GM18868 (cell line): ENCODE measurements around the gene RITA1.
A peak's percentile ranks its signal among the peaks of the same experiment; 100 is the strongest.
"Not testable (repeated sequence)": the region's sequence is repeated elsewhere in the genome, so short reads cannot be mapped to it uniquely, and the experiment has no call there.

Experiments used
- ATAC-seq: cut with Tn5 transposase; IDR thresholded peaks from one replicate; pipeline ENCODE4 v1.9.1; 2021; ENCODE audit warnings: mild to moderate bottlenecking, moderate library complexity; ENCODE audit not compliant: unreplicated experiment

The RITA1 gene, protein sequence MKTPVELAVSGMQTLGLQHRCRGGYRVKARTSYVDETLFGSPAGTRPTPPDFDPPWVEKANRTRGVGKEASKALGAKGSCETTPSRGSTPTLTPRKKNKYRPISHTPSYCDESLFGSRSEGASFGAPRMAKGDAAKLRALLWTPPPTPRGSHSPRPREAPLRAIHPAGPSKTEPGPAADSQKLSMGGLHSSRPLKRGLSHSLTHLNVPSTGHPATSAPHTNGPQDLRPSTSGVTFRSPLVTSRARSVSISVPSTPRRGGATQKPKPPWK

DNA sequence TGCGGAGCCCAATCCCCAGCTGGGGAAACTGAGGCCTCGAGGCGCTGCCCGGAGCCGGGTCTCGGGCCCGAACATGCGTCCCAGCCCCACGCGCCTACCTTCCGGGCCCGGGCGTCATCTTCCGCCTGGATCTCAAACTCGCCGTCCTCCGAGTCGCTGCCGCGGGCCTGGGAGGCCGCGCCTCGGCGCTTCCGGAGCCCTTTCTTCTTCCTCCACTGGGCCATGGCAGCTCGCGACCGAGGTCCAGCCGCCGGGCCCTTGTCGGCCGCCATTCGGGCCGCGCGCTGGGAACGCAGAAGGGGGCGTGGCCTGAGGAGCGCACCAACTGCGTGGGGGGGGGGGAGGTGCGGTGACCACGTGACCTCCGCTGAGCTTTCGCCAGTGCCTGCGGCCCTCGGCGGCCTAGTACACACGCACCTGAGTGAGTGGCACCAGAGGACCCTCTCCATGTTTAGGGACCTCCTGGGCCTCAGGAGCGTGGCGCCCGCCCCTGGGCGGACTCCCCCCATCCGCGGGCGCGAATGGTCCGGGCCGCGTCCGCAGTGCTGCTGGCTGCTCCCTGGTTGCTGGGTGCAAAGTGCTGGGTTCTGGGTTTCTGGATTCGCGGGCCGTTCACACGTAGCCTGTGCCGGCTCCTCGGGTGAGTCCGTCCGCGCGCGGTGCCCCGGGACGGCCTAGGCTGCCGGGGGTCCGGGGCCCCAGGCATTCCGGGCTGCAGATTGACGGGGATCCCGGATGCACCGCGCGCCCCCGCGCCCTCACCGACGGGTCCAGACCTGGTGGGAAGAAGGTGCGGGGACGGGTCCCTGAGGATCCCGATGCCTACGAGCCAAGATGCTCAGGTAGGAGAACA lies at the start of gene RITA1, which contains the start of gene DDX54:
TSS of gene RITA1 (plus strand) at position 542 of the 853 bp plus-strand sequence. CDS start 1,026 bp downstream, outside the sequence.
TSS of gene DDX54 (minus strand) at position 299 of the 853 bp plus-strand sequence. CDS start at position 272, 27 bp downstream.
- peak; percentile 47 for ATAC-seq

DNA sequence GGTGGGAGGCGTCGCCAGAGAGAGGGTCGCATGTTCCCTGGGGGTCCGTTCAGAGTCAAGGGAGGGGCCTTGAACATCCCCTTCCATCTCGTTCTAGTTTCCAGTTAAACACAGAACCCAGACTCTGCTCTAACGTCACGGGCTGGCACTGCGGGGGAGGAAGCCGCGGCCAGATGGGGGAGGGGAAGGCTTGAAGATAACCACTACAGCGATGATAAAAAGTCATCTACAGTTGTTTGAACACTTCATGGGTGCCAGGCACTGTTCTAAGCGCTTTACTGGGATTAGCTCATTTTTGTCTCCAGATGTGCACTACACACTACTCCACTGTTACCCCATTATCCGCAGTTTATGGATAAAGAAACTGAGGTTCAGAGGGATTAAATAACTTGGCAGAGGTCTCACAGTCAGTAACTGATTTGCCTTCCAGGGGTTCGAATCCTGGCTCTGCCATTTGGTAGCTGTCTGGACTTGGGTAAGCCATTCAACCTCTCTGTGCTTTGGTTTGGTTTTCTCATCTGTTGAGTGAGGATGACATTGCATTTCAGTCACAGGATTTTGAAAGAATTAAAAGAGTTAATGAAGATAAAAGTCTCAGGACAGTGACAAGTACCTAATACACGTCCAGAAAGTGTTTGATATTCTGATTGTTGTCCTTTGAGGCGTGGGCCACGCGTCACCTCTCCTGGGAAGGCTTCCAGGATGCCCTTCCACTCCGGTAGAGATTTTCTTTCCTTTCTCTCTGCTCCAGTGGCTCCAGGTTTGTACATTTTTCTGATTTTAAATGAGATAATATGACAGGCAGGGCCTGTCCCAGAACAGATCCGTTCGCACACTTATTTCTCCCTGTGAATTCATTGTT lies 49.2 kb upstream of the RITA1 start:
- peak; percentile 27 for ATAC-seq

DNA sequence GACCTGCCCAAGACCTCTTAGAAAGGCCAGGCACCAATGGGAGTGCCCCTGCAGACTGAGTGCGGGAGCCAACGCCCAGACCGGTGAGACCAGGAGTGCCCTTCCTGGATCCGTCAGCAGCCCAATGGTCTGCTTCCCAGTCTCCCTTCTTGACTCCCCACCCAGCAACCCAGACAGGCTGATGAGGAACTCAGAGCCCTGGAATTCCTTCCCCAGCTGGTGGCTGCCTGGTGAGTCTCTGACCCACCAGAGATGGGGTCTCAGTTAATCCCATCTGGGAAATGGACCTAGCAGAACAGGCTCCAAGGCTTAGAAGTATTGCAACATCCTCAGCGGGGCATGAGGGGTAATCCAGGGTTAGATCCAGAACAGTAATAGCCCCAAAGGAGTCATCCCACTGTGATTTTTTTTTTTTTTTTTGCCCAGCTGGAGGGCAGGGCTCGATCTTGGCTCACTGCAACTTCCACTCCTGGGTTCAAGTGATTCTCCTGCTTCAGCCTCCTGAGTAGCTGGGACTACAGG lies 48.5 kb upstream of the RITA1 start:
- ATAC-seq = no peak

DNA sequence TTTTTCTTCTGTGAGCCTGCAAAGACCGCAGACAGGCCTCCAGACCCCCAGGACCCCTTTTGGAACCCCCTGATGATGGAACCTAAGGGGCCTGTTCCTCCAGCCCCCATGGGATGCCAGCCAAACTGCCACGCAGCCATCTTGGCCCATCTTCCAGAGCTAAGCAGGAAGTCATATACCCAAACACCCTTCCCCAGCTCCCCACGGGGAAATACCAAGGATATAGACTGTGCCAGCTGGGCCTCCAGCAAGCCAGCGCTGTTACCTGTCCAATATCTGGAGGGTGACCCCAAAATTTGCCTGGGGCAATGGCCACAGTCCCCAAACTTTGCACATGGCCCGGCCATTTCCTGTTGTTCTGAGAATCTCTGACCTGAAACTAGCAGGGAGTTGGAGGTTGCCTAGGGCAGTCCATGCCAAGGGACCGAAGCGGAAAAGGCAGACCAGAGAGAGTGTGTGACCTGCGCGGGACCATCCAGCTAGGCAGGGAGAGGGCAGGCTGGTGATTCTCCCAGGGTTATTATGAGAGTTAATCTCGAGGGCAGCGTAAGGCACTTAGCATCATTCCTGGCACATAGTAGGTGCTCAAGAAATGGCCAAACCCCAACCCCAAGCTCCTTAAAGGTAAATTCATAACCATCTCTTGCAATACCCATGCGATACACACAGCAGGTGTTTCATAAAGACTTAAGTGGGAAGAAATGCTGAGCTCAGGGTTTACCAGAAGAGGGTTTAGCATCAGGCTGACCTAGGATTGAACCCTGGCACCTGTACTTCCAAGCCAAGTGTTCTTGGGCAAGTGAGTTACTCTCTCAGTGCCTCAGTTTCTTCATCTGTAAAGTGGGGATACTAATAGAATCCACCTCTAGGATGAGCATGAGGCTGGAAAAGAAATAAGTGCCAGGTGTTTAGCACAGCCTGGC lies 47.4 kb upstream of the RITA1 start:
- ATAC-seq = no peak

DNA sequence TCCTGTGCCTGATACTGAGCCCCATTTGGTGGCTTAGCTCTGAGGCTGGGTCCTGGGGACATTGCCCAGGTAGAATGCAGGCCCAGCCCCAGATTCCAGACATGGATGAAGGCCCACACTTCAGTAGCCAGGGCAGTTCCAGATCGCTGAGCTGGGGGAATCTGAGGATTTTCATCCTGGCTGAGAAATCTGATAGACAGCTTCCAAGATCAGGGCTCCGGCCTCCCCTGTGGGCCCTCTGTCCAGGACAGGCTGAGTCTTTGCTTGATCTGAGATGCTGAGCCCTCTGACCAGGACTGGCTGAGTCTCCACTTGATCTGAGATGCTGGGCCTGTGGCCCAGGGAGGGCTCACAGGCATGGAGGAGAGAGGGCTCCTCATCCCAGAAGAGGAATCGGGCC lies 46.7 kb upstream of the RITA1 start:
- ATAC-seq = no peak

DNA sequence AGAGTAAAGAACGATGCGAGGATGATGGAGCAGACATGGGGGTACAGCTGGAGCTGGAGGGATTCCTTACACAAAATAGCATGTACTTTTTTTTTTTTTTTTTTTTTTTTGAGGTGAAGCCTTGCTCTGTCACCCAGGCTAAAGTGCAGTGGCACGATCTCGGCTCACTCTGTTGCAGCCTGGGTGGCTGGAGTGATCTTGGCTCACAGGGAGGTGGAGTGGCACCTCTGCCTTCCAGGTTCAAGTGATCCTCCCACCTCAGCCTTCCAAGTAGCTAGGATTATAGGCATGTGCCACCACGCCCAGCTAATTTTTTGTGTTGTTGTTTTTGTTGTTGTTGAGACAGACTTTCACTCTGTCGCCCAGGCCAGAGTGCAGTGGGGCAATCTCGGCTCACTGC lies 44.8 kb upstream of the RITA1 start:
- ATAC-seq = no peak

DNA sequence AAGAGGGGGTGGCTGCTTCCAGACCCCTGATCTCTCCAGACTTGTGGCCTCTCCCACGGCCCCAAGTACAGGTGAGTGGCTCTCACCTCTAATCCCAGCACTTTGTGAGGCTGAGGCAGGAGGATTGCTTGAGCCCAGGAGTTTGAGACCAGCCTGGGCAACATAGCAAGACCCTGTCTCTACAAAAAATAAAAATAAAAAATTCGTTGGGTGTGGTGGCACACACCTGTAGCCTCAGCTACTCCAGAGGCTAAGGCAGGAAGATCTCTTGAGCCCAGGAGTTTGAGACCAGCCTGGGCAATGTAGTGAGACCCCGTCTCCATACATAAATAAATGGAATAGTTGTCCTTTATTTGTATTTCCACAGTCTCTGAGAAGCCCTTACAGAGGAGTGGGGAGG lies 43.8 kb upstream of the RITA1 start:
- ATAC-seq = not testable (repeated sequence)

DNA sequence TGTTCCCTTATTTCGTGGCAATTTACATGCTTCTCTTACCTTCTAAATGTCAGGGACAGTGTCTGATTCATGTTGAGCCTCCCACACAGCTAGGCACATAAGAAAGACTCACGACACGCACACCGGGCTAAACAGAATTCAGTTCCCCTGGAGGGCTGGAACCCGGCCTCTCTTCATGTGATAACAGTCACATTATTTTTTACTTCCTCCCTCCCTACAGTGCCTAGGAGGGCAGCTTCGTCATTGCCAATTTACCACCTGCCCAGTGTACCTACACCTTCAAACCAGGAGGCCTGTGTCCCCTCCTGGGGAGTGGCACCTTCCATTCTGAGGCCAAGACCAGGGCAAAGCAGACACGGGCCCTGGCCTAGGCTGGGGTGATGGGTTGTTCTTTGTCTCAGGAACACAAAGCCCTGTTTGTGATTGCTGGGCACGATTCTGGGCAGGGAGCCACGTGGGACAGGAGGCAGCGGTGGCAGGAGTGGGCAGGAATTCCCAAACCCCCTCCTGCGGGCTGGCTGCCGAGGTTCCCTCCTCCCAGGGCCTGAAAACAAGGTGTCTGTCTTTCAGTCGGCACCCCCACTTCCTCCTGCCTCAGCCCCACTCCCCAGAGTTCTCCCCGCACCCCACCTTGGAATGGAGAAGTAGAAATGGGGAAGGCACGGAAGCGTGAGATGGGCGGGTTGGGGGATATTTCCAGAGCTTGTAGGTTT lies 43.2 kb upstream of the RITA1 start:
- peak; percentile 54 for ATAC-seq

DNA sequence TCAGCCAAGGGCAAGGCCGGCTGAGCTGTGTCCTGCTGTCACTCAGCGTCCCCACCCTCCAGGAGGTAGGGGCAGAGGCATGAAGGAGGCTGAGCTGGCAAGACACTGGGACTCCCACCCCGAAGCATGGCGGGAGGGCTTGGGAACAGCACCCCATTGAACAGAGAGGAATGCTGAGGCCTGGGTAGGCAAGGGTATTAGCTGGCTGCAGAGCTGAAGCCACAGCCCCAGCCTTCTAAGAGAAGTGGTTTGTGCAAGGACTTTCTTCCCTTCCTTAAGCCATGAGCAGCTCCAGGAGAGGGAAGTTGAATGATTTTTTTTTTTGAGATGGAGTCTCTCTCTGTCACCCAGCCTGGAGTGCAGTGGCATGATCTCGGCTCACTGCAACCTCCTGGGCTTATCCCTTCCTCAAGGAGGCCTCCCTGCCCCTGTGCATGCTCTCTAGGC lies 42.6 kb upstream of the RITA1 start:
- no peak for ATAC-seq

DNA sequence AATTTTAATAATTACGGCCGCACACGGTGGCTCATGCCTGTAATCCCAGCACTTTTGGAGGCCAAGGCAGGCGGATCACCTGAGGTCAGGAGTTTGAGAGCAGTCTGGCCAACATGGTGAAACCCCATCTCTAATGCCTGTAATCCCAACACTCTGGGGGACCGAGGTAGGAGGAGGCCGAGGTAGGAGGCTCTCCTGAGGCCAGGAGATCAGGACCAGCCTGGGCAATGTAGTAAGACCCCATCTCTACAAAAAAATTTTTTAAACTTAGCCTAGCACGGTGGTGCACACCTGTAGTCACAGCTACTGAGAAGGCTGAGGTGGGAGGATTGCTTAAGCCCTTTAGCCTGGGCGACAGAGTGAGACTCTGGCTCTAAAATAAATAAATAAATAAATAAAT lies 41.6 kb upstream of the RITA1 start:
- ATAC-seq = no peak

DNA sequence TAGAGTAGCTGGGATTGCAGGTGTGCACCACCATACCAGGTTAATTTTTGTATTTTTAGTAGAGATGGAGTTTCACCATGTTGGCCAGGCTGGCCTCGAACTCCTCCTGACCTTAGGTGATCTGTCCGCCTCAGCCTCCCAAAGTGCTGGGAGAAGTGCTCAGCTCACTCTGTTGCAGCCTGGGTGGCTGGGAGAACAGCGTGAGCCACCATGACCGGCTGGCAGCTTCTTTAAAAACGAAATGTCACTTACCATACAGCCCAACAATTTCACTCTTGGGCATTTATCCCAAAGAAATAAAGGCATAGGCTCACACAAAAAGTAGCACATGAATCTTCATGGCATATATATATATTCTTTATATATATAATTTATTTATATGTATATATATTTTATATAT lies 40.7 kb upstream of the RITA1 start:
- no peak for ATAC-seq

DNA sequence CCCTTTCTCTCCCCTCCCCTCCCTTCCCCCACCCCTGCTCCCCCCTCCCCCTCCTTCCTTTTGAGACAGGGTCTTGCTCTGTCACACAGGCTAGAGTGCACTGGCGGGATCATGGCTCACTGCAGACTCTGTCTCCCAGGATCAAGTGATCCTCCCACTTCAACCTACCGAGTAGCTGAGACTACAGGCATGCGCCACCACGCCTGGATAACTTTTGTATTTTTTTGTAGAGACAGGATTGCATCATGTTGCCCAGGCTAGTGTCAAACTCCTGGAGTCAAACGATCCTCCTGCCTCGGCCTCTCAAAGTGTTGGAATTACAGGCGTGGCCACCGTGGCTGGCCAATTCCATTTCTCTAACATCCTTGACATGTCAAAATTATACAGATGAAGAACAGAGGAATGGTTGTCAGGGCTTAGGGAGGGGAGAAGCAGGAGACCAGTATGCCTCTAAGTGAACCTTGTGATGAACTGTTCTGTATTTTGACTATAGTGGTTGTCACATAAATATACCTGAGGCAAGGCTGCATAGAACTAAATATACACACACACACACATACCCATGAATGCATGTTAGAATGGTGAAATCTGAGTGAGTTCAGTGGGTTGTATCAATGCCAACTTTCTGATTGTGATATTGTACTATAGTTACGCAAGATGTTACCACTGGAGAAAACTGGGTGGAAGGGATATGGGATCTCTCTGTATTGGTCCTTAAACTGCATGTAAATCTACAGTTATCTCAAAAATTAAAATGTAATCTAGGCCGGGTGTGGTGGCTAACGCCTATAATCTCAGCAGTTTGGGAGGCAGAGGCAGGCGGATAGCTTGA lies 39.6 kb upstream of the RITA1 start:
- no peak for ATAC-seq

DNA sequence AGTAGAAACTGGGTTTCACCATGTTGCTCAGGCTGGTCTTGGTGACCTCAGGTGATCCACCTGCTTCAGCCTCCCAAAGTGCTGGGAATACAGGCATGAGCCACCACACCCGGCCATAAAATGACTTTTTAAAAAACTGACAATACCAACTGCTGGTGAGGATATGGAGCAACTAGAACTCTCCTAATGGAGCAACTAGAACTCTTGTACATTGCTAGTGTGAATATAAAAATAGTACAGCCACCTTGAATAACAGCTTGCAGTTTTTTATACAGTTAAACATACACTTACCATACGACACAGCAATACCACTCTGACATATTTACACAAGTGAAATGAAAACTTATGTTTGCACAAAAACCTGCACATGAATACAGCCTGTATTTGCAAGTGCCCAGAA lies 38.5 kb upstream of the RITA1 start:
- no peak for ATAC-seq

DNA sequence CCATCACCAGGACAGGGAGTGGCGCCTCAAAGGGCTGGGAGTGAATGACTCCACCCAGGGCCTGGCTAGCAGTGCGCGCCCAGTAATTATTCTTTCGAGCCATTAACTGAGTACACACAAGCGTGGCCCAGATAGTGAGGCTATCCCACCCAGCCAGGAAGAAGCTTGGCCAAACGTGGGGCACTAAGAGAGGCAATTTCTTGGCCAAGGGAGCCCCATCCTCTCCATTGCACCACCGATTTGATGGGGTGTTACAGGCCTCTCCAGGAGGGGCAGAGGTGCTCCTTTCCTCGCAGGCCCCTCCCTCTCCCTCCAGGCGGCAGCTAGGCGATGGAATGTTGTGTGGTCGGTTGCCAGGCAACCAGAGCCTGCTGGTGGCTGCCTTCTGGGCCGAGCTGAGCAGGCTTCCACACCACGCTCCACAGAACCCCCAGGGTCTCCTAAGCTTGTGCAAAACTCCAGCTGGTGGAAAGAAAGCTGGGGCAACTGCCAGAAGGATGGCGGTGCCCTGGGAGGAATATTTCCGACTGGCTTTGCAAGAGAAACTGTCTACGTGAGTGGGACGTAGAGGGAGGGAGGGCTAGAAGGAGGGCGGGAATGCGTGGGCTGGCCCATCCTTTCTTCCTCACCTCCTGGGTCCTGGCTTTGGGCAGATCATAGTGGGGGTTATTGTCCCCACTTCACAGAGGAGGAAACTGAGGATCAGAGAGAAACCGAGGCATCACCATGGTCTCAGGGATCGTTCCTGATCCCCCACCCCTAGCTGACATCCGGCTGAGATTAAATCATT lies 36.0 kb upstream of the RITA1 start, which contains the start of gene CFAP73:
TSS of gene CFAP73 (plus strand) at position 364 of the 790 bp plus-strand sequence. CDS start at position 498, 134 bp downstream.
- no peak for ATAC-seq

DNA sequence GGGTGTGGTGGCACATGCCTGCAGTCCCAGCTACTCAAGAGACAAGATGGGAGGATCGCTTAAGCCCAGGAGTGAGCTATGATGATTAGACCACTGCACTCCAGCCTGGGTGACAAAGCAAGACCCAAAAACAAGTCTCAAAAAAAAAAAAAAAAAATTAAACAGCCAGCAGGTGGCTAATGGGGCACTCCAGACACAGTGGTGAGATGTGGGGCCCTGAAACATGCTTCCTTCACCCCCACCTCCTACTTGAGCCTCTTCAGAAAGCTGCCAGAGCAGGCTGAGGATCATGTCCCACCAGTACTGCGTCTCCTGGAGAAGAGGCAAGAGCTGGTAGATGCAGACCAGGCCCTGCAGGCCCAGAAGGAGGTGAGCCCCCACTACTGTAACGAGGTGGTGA lies 33.9 kb upstream of the RITA1 start:
- no peak for ATAC-seq

DNA sequence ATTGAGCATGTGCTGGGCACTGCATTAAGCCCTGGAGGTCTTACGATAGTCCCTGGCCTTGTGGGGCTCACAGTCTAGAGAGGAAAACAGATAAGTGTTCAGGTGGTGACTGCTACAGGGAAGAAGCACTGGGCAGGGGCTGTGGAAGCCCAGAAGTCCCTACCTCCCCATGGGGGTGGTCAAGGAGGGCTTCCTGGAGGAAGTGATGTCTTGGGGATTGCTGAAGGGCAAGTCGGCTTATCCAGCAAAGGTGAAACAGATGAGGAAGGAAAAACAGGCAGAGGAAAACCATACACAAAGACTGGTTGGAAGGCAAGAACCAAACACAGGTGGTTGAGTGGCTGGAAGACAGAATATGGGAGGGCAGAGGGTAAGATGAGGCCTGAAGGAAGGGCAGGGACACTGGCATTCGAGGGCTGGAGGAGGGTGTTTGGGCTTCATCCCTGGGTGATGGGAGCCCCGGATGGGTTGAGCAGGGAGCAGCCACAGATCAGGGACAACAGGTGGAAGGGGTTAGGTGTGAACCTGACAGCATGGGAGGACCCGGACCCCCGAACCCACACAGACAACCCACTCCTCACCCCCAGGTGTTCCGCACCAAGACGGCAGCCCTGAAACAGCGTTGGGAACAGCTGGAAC lies 33.2 kb upstream of the RITA1 start:
- ATAC-seq = no peak
